OCI-LY7 (cell line): Measurements from ENCODE around the gene ZXDC.

ENCODE experiments used
- CTCF ChIP-seq: fragments of 200-600 bp; sonication (generic); conservative IDR thresholded peaks from 2 replicates; pipeline ENCODE4 v1.5.1; 2014; ENCODE audit warnings: mild to moderate bottlenecking, antibody characterized with exemption, low read length, moderate library complexity, mixed read lengths
- EZH2phosphoT487 ChIP-seq: fragments of 200-600 bp; sonication (generic); IDR thresholded peaks from 2 replicates; pipeline ENCODE4 v1.6.1; 2018; ENCODE audit warnings: low read depth, borderline replicate concordance, mild to moderate bottlenecking, mixed run types, antibody characterized with exemption, low read length, moderate library complexity, mixed read lengths

DNA sequence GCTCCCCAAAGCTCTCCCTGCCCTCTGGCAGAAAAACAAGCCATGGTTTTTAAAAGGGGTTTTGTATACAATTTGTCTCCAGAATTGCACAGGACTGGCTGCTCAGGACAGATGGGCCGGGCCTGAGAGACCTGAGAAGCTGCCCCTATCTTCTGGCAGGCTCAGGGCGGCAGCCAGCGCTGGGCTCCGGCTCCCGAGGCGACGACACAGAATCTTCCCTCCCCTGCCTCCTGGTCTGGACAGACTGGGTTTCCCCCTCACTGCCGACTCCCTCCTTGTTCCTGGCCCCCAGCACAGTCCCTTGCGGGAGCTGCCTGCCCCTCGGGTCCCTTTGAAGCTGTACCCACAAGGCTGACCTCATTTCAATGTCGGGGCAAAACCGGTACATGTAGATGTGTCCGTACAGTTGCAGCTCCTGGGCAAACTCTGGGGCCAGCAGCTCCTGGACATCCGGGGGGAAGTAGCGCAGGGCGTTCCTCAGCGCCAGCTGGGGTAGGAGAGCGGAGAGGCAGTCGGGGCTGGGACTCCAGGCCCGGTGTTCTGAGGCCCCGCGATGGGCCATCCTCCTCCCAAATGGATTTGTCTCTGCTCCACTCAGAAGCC, 34.7 kb upstream of the ZXDC start:
- TF ChIP-seq EZH2phosphoT487 (no peak), CTCF (no peak)
